Activated gamma-delta T cell (primary cell): Measurements from ENCODE around the gene MAD1L1.

Source experiments
- DNase-seq: peaks from one replicate; lab custom pipeline; 2025; lab: John Stamatoyannopoulos, UW

The MAD1L1 gene

GRCh38 chr7:2105917-2106316 is 126.8 kb downstream of the MAD1L1 start:
- no peak for DNase-seq

GRCh38 chr7:2105280-2105679 is 127.5 kb downstream of the MAD1L1 start:
- DNase-seq: no peak

GRCh38 chr7:2104716-2105115 is 128.0 kb downstream of the MAD1L1 start:
- no peak for DNase-seq

GRCh38 chr7:2104107-2104710 is 128.5 kb downstream of the MAD1L1 start:
- DNase-seq: peak; percentile 63

GRCh38 chr7:2103071-2103898 is 129.5 kb downstream of the MAD1L1 start:
- no peak for DNase-seq

- no peak for DNase-seq
Measured at GRCh38 chr7:2102375-2102723, 130.4 kb downstream of the MAD1L1 start.

GRCh38 chr7:2101630-2102374 is 130.9 kb downstream of the MAD1L1 start:
- no peak for DNase-seq

- DNase-seq: no peak
Measured at GRCh38 chr7:2100278-2101208, 132.2 kb downstream of the MAD1L1 start.

GRCh38 chr7:2099048-2099957 is 133.4 kb downstream of the MAD1L1 start:
- no peak for DNase-seq

- DNase-seq: no peak
Measured at GRCh38 chr7:2098496-2098895, 134.2 kb downstream of the MAD1L1 start.

GRCh38 chr7:2098056-2098455 is 134.7 kb downstream of the MAD1L1 start:
- DNase-seq: no peak

GRCh38 chr7:2097492-2097891 is 135.3 kb downstream of the MAD1L1 start:
- no peak for DNase-seq

GRCh38 chr7:2096692-2097387 is 135.9 kb downstream of the MAD1L1 start:
- DNase-seq: no peak

GRCh38 chr7:2095436-2095835 is 137.3 kb downstream of the MAD1L1 start:
- no peak for DNase-seq

GRCh38 chr7:2094454-2095045 is 138.2 kb downstream of the MAD1L1 start:
- no peak for DNase-seq

- no peak for DNase-seq
Measured at GRCh38 chr7:2093843-2094220, 138.9 kb downstream of the MAD1L1 start.

GRCh38 chr7:2093215-2093842 is 139.4 kb downstream of the MAD1L1 start:
- DNase-seq: no peak

- no peak for DNase-seq
Measured at GRCh38 chr7:2092279-2092678, 140.5 kb downstream of the MAD1L1 start.
